Measurements from ENCODE around the gene B4GALT2.
A peak's percentile ranks its signal among the peaks of the same experiment; 100 is the strongest.

Gene B4GALT2

DNA sequence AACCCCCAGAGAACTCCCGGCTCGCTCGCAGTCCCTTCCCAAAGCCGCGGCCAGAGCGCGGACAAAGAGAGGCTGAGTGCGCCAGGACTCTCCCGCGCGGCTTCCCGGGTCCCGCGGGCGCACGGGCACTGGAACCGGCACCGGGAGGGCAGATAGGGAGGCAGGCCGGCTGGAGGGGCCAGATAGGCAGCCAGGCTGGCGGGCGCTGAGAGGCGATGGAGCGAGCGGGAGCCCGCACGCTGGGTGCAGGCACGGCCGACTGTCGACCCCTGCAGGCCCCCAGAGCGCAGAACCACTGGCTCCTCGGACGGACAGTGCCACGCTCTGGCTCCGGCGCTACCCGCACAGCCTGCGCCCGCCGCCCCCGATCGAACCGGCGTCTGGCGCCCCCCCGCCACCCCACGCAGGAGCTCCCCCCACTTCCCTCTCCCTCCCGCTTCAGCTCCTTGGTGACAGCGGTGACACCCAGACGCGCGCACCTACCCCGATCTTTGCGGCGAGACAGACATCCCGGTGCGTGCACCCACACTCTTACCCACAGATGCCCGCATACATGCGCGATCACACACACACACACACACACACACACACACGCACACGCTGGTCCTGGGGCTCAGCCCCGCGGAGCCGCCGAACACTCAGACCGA is 51.7 kb downstream of the B4GALT2 start:
- peak; percentile 39 for DNase-seq

DNA sequence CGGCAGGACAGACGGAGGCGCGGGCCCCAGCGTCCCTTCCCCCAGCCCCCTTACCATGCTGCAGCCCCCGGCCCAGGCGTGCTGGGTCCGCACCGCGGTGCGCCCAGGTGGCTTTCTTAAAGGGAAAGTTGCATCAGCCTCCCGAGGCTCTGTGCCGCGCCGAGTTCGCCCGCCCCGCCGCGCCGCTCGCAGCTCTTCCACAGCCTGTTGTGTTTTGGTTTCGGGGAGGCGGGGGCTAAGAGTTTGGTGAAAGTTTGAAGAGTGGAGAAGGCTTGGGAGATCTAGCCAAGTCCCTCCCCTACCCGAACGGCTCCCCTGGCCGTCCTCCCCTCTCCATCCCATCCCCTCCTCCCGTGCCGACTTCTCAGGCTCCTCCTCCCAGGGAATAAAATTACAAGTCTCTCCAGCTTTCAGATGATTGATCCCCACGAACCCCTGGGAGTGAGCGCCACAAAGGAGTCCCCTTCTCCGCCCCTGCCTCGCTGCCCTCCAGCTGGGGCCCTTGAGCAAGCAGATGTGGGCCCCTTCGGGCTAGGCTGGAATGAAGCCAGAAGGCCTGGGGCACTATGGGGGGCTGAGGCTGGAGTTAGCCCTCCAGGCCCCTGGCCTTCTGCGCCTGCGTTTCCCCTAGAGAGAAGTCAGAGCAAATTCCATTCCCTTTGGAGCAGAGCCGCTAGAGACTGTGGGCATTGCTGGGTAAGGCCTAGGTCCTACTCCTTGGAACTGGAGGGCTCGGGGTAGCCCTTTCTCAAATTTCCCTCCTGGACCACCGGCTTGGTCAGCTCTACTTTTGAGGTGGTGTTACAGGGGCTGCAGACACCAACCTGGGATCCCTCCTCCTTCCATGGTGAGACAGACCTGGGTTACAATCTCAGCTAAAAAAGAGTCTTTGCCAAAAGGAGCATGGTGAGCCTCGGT is 52.5 kb downstream of the B4GALT2 start, which contains the start of gene SLC6A9:
SLC6A9 (minus strand) TSS at position 211 of the 918 bp plus-strand sequence. CDS start 7,185 bp downstream, outside the sequence.
- DNase-seq, result peak; percentile 92

DNA sequence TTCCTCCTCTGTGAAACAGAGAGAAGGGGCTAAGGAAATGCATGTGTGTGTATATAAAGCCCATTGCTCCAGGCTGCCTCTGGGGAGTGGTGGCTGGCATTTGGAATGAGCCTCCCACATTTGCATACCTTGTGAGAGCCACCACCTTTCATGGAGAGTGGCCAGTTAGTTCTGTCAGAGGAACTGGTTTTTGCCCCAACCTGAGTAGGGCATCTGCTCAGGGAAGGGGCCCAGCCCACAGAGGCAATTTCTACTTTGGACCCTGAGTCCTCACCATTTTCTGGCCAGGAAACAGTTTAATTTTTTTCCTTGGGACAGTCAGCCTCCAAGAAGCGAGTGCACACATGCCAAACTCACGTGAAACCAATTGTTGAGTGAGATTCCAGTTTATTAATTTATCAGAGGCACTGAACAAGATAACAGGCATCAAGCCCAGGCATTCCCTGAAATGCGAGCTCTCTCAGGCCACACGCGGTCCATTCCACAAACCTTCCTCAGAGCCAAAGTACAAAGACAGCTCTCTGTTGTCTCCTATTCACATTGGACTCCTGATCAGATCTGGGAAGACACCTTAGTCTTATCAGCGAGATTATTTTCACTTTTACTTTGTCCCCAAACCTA is 53.3 kb downstream of the B4GALT2 start:
- peak; percentile 25 for DNase-seq

DNA sequence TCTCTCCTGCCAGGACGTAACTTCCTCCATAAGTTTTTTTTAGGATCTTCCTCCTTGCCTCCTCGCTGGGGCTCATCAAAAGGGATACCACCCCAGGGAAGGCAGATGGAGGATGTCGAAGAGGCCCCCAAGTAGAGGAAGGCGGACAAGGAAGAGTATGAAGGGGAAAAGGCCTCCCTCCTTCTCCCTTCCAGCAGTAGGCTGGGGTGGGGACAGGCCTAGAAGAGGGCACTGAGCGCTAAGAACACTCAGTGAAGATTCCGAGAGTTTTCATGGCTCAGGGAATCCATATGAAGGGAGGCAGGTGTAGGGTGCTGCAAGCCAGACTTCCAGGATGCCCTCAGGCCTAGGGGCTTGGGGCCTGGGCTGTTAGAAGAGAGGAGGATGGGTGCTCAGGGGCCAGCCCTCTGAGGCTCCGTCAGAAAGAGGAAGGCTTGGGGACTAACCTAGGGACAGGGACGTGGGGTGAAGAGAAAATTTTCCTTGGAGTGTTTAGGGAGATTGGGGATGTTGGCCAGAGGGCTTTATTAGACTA is 54.1 kb downstream of the B4GALT2 start:
- DNase-seq, result no peak

DNA sequence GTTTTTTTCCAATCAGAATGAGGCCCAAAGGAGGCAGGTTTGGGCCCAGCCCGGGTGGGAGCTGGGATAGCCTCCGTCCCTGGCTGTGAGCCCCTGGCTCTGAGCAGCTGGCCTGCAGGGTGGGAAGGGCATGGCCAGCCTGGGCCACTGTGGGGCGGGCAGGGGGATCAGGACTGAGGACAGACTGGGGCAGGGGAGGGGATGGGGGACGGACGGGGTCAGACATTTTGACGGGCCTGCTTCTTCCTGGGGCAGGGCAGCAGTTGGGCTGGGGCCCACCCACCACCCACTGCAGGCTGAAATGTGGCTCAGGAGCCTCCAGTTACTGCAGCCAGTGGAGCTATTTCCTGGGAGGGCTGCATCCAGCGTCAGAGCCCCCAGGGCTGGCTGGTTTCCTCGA is 54.7 kb downstream of the B4GALT2 start:
- DNase-seq, result no peak

DNA sequence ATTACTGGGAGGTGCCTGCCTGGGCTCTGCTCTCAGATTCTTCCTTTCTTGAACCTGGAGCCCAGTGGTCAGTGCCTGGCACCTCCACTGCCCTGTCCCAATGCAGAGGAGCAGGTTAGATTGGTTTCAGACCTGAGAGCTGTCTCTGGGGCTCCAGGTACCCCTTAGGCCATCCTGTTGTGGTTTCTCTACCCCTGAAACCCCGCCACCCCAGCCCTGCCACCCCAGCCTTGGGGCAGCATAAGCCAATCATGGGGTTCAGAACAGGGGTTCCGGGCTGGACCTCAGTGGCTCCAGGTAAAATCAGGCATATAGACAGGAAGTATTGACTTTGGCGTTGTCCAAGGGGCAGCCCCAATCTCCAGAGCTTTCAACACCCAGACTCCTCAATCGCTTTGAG is 55.4 kb downstream of the B4GALT2 start:
- no peak for DNase-seq

DNA sequence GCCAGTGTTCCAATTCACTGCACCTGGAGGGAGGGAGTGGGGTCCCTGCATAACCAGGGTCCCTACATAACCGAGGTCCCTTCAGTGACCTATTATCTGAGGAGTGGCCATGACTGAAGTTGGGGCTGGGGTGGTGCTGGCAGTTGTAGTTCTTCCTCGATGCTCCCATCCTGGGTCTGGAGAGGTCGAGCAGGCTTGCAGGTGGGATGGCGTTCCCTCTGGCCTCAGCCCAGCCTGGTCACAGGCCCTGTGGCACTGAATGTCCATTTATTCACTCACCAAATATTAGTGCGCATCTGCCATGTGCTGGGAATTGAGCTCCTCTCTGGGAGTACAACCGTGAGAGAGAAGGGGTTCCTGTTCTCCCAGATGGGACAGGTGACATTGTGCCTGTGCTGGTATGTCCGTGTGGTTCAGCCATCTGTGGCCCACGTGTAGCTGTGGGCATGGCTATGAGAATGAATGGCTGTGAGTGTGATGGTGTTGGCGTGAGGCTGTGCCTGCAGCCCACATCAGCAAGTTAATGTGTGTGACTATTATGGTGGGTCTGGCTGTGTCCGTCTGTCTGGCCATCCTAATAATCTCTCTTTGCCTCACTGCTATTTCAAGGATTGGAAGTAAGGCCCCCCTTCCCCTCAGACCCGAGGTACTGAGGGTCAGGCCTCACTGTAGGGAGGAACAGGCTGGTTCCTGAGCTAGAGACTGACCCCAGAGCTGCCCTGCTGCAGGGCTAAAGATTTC is 56.1 kb downstream of the B4GALT2 start:
- DNase-seq, result no peak

DNA sequence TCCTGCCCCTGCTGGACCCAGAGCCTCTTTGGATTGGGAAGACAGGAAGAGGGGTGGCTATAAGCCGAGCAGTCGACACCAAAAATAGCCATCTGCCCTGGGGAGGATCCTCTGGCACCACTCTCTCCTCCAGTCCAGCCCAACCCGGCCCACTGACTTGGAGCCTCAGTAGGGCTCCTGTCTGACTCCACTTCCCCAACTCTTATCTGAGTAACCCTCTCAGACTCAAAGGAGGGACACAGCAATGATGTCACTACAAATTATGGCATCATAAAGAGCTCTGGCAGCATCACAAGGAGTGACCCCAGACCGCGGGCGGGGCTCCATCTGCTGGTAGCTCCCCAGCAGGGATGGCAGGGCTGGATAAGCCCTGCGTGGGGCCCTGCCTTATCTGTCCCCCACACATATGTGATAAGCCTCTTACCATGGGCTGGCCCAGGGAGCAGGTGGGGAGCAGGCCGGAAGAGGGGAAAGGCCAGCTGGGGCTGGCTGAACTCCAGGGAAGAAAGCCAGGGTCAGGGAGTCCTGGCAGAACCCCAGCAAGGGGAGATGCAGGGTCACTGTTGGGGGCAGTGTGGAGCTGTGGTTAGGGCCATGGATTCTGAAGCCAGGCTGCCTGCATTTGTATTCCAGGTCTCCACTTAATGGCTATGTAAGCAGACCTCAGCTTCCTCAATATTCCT is 56.9 kb downstream of the B4GALT2 start:
- DNase-seq, result no peak

DNA sequence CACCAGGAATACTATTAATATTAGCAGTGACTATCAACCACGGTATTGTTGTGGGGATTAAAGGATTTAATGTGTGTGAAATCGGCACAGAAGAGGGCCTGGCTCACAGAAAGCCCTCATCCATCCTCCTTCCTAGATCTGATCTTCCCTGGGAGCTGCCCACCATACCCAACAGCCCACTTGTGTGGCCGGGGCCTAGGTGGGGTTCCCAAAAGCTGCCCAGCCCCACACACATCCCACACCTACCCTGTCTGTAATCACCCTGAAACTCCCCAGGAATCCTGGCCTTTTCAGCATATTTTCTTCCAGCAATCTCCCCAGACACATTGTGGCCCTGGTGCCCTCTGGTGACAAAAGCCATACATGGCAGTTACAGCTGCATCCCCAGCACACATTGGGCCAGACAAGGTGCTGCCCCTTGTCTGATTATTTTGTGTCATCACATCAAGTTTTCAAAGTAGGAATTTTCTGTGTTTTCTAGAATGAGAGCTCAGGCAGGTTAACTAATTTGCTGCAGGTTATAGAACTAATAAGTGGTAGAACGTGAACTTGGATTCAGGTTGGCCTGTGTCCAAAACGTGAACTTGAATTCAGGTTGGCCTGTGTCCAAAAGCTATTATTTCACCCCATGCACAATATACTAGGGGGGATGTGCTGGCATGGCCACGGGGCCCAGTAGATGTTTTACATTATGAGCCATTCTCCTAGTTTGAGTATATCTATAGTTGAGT is 57.6 kb downstream of the B4GALT2 start:
- DNase-seq, result peak; percentile 66

DNA sequence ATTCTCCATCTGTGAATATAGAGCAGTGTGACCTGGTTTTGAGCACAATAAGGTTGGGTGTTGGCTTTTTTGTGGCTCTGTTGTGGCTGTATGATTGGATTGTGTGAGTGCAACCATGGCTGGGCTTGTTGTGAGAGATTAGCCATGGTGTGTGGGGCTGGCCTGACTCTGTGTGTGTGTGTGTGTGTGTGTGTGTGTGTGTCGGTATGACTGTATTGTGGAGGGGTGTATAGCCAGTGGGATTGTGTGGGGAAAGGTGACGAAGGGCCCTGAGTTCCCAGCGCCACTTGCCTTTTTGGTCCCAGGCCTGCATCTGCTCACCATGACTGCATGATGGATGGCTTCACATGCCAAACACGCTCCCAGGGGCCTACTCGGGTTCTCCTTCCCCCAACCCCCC is 58.1 kb downstream of the B4GALT2 start:
- peak; percentile 31 for DNase-seq

DNA sequence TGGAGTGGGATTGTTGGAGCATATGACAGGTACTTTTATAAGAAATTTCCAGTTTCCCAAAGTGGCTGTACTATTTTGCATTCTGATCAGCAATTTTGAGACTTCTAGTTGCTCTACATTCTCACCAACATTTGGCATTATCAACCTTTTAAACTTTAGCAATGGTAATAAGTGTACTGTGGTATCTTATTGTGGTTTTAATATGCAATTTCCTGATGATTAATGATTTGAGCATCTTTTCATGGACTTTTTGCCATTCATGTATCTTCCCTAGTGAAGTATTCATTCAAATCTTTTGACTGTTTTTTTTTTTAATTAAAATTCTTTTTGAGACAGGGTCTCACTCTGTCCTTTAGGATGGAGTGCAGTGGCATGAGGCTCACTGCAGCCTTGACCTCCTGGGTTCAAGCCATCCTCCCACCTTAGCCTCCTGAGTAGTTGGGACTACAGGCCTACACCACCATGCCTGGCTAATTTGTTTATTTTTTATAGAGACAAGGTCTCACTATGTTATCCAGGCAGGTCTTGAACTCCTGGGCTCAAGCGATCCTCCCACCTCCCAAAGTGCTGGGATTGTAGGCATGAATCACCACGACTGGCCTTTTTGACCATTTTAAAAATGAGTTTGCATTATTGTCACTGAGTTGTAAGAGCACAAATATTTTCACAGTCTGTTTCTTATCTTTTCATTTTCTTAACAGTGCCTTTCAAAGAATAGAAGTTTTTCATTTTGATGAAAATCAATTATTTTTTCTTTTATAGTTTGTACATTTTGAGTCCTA is 60.1 kb downstream of the B4GALT2 start:
- peak; percentile 56 for DNase-seq

DNA sequence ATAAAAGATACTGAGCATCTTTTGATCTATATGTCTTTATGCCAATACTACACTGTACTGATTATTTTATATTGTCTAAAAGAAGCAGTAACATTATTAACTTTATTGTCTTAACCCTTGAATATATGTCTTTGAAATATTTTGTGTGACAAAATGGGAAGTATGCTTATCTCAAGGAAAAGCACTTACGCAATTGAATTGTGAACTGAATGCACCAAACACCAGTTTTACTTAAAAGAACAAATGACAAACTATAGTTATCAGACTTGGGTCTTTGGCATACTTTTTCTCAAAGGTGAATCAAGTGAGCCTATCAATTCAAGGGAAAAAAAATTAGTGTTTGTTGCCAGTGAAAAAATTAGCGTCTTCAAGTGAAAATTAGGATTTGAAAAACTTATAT is 61.4 kb downstream of the B4GALT2 start:
- DNase-seq, result no peak
